Measurements from ENCODE around the gene FSHR.

- no peak for TF ChIP-seq POLR2A (IDR thresholded peaks at IDR 0.05)
- TF ChIP-seq CTCF (IDR thresholded peaks at IDR 0.05): no peak
Measured at GRCh38 chr2:49153252-49153651, 1.1 kb downstream of the FSHR start.

Measured in lower leg skin (tissue), 3 donors.